GM11168 (cell line): ENCODE measurements around the gene CYP46A1.
"Not testable (repeated sequence)": the region's sequence is repeated elsewhere in the genome, so short reads cannot be mapped to it uniquely, and the experiment has no call there.

Source experiments
- in situ Hi-C: fragments of 300-500 bp; cut with MboI; formaldehyde crosslinking; loops from one replicate; pipeline ENCODE4 v1.12.0; 2022; ENCODE audit warnings: low sequenced_read_pairs; ENCODE audit not compliant: unreplicated experiment

The CYP46A1 gene

GRCh38 chr14:99655521-99655920 lies 28.6 kb upstream of the CYP46A1 start:
- in situ Hi-C loops = no loop called here

GRCh38 chr14:99656171-99656570 lies 27.9 kb upstream of the CYP46A1 start:
- in situ Hi-C loops = no loop called here

- in situ Hi-C loops = no loop called here
Observed at GRCh38 chr14:99657645-99658155, 26.4 kb upstream of the CYP46A1 start.

DNA sequence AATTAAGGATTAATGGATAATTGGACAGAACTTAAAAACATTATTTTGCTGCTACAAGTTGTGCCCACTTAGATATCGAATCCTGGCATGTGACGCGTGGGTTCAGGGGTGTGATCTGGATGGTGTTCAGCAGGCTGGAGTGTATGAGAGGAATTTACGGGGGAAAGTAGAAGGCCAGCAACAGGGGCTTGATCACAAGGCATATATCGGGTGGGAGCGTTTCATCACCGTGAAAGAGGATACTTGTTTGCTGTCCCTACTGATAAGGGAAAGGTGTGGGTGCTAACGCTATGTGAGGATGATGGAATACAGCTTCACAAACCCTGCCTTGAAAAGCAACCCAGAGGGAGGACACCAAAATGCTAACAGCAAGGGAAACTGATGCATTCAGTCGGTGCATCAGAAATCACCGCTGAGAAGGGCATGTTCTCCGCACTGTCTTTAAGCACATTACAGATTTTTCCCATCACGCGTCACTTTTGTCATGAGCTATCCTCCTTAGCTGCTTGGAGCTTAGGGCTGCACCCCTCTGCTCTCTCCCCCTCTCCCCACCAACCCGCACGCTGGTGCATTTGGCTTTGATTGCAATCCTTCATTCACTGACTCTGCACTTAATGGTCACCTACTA lies 25.8 kb upstream of the CYP46A1 start:
- in situ Hi-C loops = no loop called here

- in situ Hi-C loops = no loop called here
Observed at GRCh38 chr14:99659333-99659741, 24.8 kb upstream of the CYP46A1 start.

- in situ Hi-C loops = no loop called here
Observed at GRCh38 chr14:99660006-99660566, 24.0 kb upstream of the CYP46A1 start.

GRCh38 chr14:99660794-99661193 lies 23.3 kb upstream of the CYP46A1 start:
- in situ Hi-C loops = no loop called here

DNA sequence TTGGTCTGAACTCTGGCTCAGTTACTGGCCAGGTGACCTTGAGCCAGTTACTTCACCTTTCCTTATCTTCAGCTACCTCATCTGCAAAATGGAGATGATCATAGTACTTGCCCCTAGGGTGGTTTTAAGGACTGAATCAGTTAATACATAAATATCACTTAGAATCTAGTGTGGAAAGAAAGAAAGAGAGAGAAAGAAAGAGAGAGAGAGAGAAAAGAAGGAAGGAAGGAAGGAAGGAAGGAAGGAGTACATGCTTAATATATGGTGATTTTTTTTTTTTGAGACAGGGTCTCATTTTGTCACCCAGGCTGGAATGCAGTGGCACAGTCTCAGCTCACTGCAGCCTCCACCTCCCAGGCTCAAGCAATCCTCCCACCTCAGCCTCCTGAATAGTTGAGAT lies 22.9 kb upstream of the CYP46A1 start:
- in situ Hi-C loops = not testable (repeated sequence)

GRCh38 chr14:99662846-99663245 lies 21.3 kb upstream of the CYP46A1 start:
- in situ Hi-C loops = no loop called here

- in situ Hi-C loops = no loop called here
Observed at GRCh38 chr14:99663386-99664057, 20.6 kb upstream of the CYP46A1 start.

- in situ Hi-C loops = no loop called here
Observed at GRCh38 chr14:99664058-99664936, 19.8 kb upstream of the CYP46A1 start.

GRCh38 chr14:99664937-99665273 lies 19.2 kb upstream of the CYP46A1 start:
- in situ Hi-C loops = no loop called here

GRCh38 chr14:99666533-99666932 lies 17.6 kb upstream of the CYP46A1 start:
- in situ Hi-C loops = no loop called here

- in situ Hi-C loops = no loop called here
Observed at GRCh38 chr14:99667045-99667444, 17.1 kb upstream of the CYP46A1 start.

DNA sequence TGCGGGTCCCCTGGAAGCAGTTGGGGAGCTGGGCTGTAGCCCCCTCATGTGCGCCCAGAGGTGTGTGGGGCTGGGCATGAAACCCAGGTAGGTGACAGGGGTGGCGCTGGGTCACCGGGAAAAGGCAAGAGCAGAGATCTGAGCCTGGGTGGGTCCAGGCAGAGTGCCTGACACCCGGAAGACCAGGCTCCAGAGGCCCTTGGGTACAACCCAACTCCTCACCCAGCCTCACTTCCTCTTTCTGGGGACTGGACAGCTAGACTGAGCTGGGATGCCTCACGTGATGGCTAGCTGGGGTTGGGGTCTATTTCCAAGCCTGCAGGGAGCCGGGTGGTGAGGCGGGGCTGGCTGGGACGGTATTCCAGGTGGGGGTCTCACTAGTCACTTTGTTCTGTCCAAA lies 16.3 kb upstream of the CYP46A1 start:
- in situ Hi-C loops = no loop called here

- in situ Hi-C loops = no loop called here
Observed at GRCh38 chr14:99668307-99669295, 15.5 kb upstream of the CYP46A1 start.

GRCh38 chr14:99670361-99671234 lies 13.5 kb upstream of the CYP46A1 start:
- in situ Hi-C loops = no loop called here
